CD4-positive, alpha-beta T cell treated with Interleukin-15 for 1 hour (primary cell): ENCODE measurements around the gene NFIX.

Source experiments
- DNase-seq: peaks from one replicate; pipeline ENCODE4 v3.0.0-alpha.2; 2020

Gene NFIX

DNA sequence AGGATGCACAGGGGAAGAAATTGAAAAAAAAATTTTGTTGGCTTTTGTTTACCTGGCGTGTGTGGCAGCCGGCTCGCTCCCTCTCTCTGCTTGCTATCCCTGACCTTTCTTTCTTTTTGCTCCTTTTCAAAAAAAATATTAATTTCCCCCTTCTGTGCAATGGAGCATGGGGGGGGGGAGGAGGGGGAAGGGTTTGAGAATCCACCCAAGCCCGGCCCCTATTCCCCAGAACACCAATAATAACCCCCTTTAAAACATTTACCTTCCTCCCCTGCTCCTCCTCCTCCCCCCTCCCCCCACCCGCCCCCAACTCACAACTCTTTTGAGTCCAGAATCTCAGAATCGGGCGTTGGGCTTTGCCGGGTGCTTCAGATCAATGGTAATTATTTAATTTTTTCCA, 28.4 kb downstream of the NFIX start:
- no peak for DNase-seq

DNA sequence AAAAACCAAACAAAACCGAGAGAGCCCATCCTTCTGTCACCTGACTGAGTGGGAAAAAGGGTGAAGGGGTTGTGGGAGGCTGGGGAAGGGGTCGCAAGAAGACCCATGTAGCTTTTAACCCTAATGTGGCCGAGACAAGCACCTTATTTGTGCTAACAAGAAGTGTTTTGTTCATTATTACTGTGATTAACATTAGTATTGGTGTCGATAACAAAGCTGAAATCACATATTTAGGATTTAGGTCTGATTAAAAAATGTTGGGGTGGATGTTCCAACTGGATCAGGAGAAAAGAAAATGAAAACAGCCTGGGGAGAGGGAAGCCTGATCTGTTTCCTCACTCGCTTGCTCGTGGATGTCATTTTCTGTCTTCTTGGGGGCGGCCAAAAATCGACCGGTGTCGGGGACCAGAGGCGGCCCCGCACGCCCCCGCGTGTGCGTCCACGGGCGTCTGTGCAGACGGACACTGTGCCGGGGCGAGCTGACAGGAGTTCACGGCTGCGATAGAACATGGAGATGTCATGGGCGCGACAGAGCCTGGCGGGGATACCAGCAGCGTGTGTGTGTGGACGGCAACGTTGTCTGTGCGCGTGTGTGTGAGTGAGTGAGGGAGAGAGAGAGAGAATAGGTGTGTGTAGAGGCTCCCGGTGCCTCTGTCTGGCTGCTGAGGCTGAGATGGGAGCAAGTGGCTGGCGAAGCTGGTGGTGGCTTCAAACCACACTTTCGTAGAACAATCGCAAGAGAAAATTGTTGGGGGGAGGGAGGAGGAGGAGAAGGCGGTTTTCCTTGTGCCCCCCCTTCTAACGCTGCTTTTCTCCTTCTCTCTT, 29.1 kb downstream of the NFIX start:
- no peak for DNase-seq

DNA sequence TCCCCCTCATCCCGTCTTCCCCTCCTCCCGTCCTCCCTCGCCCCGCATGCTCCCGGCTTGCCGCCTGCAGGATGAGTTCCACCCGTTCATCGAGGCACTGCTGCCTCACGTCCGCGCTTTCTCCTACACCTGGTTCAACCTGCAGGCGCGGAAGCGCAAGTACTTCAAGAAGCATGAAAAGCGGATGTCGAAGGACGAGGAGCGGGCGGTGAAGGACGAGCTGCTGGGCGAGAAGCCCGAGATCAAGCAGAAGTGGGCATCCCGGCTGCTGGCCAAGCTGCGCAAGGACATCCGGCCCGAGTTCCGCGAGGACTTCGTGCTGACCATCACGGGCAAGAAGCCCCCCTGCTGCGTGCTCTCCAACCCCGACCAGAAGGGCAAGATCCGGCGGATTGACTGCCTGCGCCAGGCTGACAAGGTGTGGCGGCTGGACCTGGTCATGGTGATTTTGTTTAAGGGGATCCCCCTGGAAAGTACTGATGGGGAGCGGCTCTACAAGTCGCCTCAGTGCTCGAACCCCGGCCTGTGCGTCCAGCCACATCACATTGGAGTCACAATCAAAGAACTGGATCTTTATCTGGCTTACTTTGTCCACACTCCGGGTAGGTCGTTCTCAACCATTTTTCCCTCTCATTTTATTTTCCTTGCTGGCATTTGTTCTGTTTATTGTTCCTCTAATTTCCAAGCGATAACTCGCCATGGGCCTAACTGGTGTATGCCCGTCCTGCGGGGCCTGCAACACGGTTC, 29.8 kb downstream of the NFIX start:
- DNase-seq, result no peak

DNA sequence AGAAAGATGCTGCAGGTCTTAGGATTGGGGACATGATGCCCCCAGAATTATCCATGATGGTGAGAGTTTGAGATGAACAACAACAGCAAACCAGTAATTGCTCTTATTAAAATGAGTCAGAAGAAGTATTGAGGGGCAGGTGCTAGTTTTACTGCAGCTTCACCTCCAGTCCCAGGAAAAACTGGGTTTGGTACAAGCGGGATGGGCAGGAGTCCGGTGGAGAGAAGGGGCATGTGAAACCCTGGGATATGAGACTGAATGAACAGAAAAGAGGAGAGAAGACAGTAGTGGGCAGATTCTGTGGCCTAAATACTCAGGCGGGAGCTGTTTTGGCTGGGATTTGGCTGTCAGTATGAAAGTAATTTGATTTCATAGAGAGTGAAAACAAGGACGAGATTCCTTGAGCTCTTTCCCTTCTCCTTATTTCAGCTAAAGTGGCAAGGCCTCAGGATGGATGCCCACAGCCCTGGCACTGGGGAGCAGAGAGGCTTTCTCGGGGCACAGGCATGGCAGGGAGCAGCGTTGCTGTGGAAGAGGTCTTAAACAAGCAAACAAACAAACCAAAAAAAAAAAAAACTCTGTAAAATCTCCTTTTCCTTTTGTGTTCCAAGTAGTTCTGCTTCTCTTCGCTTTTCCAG, 30.7 kb downstream of the NFIX start:
- no peak for DNase-seq

DNA sequence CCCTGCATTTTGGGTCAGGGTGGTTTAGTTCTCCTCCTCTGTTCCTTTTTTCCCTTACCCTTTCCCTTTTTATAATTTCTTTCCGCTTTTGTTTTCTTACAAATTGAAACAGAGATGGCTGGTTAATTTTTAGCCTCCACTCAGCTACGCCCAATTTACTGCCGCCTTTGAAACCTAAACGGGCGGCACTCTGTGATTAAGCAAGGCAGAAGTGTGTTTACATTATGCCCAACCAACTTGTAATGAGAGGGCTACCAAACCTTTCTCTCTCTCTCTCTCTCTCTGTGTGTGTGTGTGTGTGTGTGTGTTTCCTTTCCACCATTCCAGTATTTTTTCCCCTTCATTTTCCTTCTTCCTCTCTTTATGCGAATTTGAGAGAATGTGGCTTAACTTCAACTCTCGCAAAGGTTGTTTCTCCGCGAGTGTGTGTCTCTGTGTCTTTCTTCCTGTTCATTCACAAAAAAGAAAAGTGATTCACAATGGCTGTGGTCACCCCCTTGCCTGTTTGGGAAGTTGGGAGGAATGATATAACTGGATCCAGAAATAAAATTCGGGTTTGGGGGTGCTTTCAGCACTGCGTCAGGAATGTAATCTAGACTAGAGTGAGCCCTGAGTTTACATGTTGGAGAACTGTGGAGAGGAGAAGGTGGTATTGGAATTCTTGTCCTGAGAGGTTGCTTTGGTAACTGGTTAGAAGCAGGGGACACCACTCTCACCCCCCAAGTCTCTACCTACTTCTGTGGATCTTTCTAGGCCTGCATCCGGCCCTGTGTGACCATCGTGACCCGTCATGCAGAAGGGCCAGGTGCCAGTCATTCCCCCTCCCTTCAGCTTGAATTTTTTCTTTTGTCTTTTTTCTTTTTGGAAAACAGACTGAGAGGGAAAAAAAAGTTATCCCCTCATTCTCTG, 31.4 kb downstream of the NFIX start:
- no peak for DNase-seq

DNA sequence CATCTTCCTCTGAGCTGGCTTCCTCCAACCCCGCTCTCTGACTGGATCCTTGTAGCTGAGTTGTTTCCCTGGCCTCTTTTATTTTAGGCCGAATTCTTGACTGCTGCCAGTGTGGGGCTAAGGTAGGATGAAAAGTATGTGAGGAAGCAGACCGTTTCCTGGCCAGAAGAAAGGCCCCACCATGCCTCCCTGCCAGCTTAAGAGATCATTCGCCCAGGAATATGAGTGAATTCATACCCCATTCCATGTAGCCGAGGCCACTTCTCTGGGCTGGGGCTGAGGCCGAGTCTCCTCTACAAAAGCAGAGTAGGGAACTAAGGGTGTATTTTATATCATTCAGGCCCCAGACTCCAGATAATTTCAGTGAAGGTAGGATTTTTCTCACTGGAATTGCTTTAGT, 32.3 kb downstream of the NFIX start:
- DNase-seq, result no peak

DNA sequence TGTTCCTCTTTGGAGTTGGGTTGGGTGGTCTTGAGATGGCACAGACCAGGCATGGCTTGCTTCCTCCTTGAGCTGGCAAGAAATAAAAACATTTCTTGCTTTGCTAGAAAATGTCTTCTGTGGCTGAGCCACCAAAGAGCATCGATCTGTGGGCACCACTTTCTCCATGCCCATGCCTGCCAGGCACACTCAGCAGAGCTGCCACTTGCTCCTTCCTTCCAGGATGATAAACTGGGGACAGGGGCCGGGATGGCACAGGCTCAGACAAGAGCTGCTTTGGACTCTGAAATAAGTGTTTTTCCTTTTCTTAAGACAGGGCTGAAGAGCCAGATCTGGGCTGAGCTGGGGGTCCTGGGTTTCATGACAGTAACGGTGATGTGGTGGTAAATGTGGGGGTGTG, 32.8 kb downstream of the NFIX start:
- DNase-seq, result no peak

DNA sequence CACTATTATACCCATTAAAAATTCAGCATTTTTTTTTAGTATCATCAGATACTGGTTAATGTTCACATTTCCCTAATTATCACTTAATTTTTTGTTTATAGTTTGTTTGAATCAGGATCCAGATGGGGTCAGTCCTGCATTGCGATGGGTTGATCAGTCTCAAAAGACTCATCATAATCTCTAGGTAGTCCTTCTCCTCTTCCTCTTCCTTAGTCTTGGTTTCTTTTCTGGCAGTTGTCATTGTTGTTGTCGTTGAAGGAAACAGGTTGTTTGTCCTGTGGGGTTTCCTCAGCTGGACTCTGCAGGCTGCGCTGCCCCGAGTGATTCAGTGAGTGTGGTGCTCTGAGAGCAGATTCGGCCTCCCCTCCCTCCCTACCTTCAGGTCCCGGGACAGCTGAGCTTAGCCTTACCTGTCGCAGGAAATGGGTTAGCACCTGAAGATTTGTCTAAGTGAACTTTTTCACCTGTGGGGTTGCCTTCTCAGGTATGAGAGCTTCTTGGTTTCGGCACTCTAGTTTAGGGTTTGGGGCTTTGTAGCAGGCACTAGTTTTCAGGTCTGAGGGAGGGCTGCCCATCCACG, 34.1 kb downstream of the NFIX start:
- no peak for DNase-seq

DNA sequence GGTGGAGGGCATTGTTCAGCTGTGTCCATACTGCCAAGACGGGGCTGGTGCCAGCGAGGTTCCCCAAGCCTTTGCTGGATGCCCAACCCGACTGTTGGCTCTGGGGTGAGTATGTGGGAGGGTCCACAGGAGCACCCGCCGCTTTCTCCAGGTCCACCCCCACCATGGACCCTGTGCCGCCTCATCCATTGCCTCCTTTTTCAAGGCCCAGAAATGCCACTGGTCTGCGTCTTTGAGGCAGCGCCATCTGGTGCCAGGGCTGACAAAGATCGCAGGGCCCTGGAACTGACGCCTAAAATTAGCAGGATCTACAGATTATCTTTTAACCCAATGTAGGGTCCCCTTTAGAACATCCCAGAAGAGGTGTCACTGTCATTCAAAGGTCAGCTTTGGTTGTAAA, 34.6 kb downstream of the NFIX start:
- DNase-seq, result no peak

DNA sequence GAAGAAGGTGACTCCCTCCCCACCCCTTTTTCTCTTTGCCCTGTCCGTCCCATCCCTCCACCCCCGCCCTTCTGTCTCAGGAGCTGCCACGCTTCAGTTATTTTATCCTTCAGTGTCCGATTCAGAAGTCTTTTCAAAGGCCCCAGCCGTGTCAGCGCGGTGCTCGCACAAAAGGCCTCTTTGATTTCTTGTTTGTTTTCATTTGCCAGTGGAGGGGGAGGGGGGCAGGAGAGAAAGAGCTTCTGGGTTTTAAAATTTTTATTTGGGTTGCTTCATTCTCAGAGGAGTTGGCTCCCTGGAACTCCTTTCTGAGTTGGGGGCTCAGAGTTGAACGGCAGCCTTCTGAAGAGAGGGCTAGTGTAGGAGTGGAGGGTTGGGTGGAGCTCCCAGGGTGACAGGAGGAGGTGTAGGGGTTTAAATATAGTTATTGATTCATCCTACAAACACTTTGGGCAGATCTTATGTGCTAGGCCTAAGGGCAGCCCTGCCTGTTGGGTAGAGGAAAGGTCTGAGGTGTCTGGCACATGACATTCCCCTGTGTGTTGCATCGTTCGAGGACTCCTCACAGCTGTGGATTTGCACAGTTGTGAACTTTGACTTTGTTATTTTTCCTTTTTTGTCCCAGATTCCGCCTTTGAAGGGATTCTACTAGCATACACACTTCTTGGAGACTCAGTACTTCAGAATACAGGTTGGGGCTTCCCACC, 36.8 kb downstream of the NFIX start:
- DNase-seq, result no peak

DNA sequence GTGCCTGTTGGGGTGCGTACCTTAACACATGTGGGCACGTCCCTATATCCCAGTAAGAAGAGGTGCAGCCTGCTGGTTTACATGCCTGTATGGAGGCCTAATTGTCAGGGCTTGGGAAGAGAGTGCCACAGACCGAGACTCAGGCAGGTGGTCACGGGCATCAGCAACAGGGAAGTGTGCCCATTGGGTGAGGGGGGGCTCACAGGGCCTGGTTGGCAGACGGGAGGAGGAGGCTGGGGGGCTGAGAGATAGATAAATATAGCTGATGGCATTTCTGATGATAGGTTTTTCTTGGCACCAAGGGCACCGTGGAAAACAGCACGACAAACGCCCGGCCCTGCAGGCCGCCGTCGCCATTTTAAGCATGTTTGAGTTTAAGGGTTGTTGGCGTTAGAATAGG, 37.6 kb downstream of the NFIX start:
- no peak for DNase-seq

DNA sequence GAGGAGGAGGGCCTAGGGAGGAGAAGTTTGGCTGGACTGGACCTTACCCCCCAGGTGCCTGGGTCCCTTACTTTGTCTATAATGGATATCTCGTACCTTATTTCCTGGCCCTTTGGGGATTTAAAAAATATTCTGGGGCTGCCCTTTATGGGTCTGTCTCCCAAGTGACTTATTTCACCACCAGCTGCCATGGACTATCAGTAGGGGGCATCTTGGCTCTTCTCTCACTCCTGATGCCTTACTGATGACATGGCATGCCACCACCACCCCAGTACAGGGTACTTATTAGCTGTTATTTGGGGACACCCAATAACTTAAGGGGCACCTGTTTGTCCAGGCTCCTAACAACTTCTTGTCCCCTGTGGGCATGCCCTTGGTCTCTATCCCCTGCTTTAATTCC, 38.0 kb downstream of the NFIX start:
- DNase-seq, result no peak

DNA sequence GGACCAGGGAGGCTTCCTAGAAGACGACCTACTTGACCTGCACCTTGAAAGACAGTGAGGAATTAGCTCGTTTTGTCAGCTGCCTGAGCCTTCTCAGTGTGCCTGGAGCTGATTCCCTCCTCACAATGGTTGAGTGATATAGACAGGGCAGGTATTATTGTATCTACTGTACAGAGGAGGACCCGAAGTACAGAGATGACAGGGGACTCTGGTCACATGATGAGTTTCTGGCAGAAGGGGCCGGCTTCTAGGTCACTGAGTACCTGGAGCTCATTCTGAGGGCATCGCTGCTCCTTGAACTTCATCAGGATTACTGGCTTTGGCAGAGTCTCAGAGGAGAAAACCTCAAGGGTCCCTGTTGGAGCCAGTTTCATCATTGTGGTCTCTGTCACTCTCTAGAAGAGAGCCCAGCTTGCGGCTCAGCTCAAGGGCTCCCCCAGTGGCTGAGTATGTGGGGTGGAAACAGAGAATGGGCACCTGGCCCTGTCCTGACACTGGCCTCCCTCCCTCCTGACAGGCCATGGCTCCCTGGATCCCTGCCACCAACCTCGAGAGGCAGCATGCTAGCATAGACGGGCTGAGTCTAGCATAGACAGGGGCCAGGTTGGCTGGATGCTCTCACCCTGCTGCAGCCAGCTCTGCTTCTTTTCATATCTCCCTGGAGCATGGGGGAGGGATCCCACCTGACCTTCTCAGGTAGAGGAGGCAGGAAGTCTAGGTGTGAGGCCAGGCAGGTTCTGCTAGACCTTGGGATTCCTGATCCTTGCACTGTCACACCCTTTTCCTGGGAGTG, 38.7 kb downstream of the NFIX start:
- DNase-seq, result peak; percentile 23

DNA sequence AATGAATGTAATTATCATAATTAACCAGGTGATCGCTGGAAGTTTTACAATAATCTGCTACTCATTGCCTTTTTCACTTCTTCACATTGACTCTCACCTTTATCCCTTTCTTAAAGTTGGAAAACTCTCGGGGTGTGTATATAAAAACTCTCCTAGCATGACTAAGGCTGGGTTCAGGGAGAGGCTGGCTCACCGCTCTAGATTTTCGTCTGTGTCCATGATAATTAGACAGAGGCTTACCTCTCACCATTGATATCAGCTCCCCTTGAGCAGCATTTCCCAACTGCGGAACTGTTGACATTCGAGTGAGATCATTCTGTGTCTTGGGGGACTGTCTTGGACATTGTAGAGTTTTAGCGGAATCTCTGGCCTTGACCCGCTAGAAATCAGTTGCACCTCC, 39.4 kb downstream of the NFIX start:
- no peak for DNase-seq

DNA sequence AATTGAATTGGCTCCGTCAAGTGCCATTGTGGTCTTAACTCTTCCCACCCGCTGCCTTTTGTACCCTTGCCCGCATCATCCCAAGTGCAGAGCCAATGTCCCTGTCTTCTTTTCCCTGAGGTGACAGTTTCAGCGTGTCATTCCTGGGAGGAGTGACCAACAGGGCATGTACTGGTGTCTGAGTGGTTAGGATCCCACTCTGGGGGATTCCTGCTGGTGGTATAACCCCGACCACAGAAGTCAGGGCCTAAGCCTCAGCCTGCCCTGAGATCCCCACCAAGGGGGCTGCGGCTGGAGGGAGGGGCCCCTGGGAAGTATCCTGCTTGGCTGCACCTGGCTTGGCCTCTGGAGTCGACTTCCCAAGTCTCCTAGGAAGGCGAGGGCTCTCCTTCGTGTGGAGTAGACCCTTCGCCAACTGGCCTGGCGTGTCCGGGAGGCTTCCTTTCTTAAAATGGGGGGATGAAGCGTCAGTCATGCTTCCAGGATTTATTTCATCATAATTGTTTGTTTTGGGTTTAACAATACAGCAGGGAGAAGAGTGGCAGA, 40.6 kb downstream of the NFIX start:
- DNase-seq, result no peak

DNA sequence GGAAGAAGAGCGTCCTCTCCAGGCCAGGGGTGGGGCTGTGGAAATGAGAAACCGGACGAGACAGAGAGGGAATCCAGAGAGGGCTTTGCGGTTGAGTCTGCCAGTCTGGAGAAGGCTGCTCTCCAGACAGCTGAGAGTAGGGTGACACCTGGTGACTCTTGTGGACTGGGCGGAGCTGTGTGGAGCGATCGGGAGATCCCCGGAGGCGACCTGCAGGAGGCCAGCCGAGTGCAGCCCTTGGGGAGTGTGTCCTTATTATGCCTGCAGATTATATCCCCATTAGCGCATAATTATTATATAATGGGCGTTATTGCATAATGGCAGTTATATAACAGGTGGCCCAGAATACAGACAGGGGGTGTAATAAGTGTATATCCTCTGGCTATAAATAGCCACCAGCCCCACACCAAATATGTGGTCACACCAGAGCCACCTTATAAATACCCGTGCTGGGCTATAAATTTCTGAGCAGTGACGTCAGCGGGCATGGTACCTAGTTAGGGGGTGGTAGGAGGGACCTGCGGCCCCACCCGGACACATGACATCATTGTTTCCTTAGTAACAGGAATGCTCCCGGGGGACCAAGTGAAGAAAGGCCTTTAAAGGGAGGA, 41.2 kb downstream of the NFIX start:
- DNase-seq, result no peak

DNA sequence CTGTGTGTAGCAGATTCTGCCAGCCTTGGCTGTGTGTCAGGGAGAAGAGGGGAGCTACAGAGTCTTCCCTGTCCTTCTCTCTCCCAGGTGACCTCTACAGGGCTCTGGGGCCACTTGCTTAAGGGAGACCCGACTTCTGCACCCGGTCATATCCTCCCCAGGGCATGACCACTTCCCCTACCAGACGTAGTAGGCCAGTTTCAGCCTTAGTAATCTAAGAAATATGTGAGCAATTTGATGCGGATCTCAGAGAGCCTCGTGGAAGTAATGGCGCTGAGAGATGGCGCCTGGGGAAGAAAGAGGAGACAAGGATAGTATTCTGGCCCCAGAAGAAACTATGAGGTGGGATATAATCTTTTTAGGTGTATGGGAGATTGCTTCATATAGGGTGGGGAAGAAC, 41.9 kb downstream of the NFIX start:
- no peak for DNase-seq

DNA sequence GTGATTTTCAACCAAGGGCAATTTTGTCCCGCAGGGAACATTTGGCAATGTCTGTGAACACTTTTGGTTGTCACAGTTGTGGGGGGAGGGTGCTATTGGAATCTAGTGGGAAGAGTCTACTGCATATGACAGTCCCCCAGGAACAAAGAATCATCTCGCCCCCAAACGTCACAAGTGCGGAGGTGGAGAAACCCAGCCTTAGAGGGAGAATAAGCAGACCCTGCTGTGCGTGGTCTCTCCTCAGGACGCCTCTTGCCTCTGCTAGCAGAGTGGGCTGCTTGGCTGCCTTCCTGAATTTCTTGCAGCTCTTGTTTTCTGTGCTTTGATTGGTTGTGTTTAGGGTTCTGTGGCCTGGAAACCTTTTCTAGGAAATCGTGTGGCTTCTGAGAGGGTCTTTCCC, 42.5 kb downstream of the NFIX start:
- DNase-seq, result no peak

DNA sequence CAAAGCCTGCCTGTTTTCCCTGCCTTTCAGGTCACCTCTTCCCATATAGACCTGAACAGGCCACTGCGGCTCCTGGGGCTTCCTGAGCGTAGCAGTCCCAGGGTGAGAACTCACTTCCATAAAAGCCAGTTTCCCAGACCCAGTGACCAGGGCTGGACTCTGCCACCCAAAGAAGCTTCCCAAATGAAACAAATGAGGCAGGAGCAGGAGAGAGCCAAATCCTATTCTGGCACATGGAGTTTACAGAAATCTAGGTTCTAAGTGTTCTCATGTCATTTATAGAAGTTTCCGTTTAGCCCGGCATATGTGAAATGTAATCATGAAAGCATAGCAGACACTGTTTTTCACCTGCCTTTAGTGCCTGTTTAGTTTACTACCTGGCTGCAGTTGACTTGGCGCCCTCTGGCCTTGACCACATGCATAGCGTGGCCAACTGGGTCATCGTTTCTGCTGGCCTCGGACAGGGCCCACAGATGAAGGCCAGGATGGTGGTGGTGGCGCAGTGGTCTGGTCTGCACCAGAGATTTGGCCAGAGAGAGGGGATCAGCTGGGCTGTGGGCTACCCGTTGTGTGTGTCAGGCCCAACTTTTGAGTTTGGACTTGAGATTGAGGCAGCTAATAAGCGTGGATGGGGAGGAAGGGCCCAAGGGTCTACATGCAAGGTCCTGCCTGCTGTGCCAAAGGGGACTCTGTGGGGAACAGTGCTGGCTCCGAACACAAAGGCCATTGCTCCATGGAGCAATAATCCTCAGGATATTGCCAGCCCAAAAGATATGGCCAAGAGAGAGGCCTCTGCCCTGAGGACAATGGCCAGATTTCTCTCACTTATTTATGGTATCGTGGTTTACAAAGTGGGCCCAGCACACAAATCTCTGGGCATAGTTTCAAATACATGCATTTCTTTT, 43.3 kb downstream of the NFIX start:
- DNase-seq, result no peak
